DMS 273 (cell line): ENCODE measurements around the gene TSPEAR.

Experiments used
- DNase-seq: peaks from one replicate; lab custom pipeline; 2025; ENCODE audit not compliant: unreplicated experiment; lab: John Stamatoyannopoulos, UW

TSPEAR gene

GRCh38 chr21:44711327-44712202 is at the start of gene TSPEAR:
Gene TSPEAR, minus strand, starts transcription at chr21:44711572. Its CDS starts 58 bp downstream, at chr21:44711514.
- no peak for DNase-seq

GRCh38 chr21:44760376-44760775 is 49.0 kb upstream of the TSPEAR start:
- no peak for DNase-seq

DNA sequence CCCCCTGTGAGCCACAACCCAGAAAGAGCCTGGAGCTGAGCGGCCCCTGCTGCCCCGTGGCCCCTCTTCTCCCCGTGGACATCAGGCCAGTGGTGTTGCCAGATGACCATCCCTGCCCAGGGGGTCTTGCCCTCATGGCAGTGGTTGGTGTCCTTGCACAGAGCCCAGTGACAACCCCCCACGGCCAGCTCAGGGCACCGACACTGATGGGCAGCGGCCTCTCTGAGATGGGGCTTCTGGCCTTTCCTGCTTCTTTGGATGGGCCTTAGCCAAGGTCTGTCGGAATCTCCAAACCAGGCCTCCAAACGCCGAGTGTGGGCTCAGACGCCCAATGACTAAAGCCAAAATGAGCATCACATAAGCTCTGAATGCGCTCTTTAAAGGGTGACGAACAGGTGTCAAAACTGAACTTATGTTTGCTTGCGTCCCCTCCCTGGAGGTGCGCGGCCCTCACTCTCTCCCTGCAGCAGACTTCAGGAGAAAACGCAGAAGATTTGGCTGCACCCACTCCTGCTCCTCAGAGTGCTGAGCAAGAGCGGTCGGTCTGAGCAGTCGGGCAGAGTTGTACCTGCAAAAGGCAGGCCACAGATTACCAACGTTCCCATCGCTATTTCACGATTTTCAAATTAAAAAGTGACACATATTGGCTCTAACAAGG is 48.4 kb upstream of the TSPEAR start:
- DNase-seq: no peak

GRCh38 chr21:44758781-44759627 is 47.6 kb upstream of the TSPEAR start:
- no peak for DNase-seq

GRCh38 chr21:44758141-44758561 is 46.8 kb upstream of the TSPEAR start:
- no peak for DNase-seq

DNA sequence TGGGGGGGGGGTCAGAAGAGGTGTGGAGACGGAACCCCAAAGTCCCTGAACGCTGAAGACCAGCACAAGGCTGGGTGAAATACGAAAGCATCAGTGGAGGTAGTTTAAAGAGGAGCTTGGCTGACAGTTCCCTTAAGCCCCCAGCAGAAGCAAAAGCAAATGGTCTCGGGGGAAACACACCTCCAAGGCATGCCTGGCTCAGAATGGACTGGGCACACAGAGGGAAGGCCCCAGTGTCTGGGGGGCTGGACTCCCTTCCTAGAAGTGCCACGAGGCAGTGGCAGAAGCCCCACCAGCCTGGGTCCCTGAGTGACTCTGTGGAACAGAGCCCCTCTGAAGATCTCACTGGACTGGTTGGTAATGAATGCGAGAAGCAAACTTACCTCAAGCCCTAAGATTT is 46.4 kb upstream of the TSPEAR start:
- no peak for DNase-seq

GRCh38 chr21:44756423-44757185 is 45.2 kb upstream of the TSPEAR start:
- DNase-seq: no peak

DNA sequence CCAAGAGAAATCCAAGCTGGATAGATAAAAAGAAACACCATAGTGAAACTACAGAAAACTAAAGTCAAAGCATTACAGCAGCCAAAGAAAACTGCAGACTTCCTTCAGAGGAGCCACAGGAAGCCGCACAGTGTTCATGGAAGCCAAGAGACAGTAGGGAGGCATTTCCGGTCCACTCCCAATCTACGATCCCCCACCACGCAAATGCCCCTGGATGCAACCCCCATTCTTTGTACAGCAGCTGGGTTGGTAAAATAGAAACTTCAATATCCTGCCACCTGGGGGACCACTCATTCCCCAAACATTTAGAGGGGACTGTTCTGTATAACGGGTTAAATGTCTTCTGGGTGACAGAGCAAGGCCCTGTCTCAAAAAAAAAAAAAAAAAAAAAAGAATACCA is 43.9 kb upstream of the TSPEAR start:
- DNase-seq: no peak

GRCh38 chr21:44753357-44753756 is 42.0 kb upstream of the TSPEAR start:
- DNase-seq: no peak

GRCh38 chr21:44752671-44753235 is 41.4 kb upstream of the TSPEAR start:
- no peak for DNase-seq

DNA sequence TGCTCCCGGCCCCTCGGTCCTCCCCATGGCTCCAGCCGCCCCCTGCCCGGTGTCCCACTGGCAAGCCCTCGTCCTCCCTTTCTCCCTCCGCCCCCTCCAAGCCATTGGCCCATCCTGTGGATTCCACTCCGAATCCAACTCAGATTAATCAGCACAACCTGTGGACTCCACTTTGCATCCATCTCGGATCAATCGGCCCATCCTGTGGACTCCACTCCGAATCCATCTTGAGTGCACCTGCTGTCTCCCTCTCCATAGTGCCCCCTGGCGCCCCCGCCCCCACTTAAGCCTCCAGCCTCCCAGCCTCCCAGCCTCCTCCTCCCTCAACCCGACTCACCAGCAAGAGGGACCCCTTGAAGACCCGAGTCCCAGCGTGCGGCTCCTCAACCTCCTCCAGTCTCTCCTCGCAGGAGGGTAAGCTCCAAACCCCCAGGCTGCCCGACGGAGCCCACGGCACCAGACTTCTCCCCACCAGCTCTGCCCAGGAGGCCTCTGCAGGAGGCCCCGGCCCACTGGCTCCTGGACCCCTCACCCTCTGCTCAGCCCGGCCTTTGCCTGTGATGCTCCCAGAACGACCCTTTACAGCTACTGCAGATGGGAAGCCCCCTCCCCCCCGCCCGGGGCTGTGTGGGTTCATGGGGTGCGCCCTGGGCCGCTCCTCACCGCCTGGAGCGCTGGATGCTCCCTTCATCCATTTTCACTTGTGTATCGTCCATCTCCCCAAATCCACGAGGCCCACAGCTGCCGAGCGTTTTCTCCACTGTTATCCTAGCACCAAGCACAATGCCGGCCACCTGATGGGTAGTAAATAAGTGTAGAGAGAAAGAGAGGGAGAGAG is 40.6 kb upstream of the TSPEAR start:
- no peak for DNase-seq

DNA sequence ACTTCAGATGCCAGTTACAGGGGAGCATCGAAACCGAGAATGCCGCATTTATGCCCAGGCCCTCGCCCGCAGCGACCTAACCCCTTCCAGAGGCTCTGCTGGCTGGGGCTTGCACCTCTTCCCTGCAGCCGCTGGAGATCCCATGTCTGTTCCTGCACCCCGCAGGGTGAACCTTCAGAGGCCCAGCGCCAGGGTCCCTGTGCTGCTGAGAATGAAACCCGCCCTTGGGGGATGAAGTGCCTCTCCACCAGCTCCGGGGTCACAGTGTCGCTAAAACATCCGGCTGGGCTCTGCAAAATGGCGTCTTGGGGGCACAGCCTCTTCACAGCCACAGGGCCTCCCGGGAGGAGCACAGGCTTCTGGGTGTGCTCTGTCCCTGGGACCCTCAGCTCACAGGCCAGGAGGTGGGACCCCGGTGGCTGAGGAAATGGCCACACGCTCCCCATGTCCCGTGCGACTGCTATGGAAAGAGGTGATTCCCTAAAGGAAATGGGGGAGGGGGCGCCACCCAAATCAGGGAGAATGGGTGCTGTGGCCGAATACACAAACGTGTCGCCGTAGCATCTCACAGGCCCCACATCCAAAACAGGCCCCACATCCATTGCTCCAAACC is 39.9 kb upstream of the TSPEAR start:
- no peak for DNase-seq

GRCh38 chr21:44750675-44751025 is 39.3 kb upstream of the TSPEAR start:
- no peak for DNase-seq

- DNase-seq: no peak
Measured at GRCh38 chr21:44749759-44750674, 38.6 kb upstream of the TSPEAR start.

DNA sequence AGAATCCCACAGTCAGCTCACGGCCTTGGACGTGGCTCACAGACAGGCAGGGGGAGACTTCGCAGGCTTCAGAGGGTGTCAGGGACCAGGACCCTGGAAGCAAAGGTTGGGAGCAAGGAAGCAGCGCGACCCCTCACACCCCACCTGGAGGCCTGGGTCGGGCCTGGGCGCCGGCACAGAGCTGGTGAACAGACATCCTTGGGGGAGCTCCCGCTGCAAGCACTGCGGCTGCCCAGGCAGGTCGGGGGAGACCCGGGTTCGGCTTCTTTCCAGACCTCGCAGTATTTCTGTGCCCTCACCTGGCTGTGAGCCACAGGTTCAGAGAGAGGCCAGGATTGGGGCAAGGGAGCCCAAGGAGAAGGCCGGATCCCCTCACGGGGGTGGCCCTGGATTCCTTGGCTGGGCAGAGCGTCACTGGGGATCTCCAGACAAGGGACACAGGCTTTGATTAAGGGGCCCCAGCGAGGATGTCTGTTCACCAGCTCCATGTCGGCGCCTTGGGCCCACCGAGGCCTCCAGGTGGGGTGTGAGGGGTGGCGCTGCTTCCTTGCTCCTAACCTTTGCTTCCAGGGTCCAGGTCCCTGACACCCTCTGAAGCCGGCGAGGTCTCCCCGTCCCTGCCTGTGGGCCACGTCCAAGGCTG is 37.9 kb upstream of the TSPEAR start:
- DNase-seq: no peak

DNA sequence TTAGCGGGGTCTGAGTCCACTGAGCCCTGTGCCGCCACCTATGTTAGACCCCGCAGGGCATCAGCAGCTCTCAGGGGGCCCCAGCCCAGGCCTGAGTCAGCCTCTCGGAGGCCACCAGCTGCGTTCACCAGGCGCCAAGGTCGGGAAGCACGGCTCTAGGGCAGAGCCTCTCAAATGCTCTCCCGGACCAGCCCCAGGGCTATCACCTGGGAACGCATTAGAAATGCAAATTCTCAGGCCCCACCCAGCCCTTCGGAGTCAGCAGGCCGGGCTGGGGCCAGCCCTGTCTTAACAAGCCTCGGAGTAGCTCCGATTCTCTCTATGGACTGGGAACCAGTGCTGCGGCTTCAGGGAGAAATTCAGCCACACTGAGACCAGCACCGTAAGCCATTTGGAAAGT is 37.2 kb upstream of the TSPEAR start:
- DNase-seq: no peak

GRCh38 chr21:44742418-44743153 is 31.2 kb upstream of the TSPEAR start:
- DNase-seq: peak; percentile 74
